ENCODE measurements around the gene OR52K2.

DNA sequence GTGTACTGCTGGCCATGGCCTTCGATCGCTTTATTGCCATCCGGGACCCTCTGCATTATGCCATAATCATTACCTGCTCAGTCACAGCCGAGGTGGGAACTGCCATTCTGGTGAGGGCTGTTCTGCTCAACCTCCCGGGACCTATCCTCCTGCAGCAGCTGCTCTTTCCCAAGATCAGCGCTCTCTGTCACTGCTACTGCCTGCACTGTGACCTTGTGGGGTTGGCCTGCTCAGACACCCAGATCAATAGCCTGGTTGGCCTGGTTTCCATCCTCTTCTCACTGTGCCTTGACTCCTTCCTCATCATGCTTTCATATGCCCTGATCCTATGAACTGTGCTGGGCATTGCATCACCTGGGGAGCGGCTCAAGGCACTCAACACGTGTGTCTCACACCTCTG is 30.7 kb upstream of the OR52K2 start:
- TF ChIP-seq, protein P1, sequence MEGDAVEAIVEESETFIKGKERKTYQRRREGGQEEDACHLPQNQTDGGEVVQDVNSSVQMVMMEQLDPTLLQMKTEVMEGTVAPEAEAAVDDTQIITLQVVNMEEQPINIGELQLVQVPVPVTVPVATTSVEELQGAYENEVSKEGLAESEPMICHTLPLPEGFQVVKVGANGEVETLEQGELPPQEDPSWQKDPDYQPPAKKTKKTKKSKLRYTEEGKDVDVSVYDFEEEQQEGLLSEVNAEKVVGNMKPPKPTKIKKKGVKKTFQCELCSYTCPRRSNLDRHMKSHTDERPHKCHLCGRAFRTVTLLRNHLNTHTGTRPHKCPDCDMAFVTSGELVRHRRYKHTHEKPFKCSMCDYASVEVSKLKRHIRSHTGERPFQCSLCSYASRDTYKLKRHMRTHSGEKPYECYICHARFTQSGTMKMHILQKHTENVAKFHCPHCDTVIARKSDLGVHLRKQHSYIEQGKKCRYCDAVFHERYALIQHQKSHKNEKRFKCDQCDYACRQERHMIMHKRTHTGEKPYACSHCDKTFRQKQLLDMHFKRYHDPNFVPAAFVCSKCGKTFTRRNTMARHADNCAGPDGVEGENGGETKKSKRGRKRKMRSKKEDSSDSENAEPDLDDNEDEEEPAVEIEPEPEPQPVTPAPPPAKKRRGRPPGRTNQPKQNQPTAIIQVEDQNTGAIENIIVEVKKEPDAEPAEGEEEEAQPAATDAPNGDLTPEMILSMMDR (conservative IDR thresholded peaks at IDR 0.05 in 1 of 2, IDR thresholded peaks at IDR 0.05 in 1 of 2; ENCODE audit: low read depth in 1 of 2, low read length in 2 of 2): no peak
- no peak for TF ChIP-seq EZH2 (IDR thresholded peaks at IDR 0.05; ENCODE audit: low read length, missing control alignments)

All from fibroblast of lung (primary cell).